Ureter (tissue), 1 donor: Measurements from ENCODE around the gene NCAN. TPM values are rescaled to one million over a fixed set of nuclear protein-coding genes. Genes with fewer than 3 reads are reported as not detected.

Source experiments
- DNase-seq: peaks from one replicate; pipeline ENCODE4 v3.0.0-alpha.2; 2020; ENCODE audit warnings: low spot score
- total RNA-seq: library from RNA; stranded (reverse); gene quantifications from one replicate; pipeline ENCODE4 v1.2.4, GENCODE V29; 2023
- donor health status: DM: yes; HTN: yes; CAD: no.

NCAN gene
- total RNA-seq, 1 donor from 2014 or later: not detected

DNA sequence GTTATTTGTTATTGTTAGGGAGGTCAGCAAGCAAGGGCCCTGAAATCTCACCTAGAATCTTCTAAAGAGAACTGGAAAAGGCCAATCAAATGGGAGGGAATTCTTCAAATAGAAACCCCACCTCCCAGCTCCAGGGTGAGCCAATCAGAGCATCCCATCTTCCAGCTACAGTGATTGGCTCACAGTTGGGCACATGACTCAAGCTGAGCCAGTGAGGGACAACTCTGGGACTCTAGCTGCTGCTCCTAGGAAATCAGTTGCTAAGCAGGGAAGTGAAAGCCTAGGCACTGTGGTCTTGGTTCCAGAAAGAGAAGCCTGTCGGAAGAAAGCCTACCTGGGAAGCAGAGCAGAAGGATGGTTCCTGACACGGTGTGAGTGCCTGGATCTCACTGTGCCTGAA, 48.0 kb downstream of the NCAN start:
- DNase-seq: no peak

DNA sequence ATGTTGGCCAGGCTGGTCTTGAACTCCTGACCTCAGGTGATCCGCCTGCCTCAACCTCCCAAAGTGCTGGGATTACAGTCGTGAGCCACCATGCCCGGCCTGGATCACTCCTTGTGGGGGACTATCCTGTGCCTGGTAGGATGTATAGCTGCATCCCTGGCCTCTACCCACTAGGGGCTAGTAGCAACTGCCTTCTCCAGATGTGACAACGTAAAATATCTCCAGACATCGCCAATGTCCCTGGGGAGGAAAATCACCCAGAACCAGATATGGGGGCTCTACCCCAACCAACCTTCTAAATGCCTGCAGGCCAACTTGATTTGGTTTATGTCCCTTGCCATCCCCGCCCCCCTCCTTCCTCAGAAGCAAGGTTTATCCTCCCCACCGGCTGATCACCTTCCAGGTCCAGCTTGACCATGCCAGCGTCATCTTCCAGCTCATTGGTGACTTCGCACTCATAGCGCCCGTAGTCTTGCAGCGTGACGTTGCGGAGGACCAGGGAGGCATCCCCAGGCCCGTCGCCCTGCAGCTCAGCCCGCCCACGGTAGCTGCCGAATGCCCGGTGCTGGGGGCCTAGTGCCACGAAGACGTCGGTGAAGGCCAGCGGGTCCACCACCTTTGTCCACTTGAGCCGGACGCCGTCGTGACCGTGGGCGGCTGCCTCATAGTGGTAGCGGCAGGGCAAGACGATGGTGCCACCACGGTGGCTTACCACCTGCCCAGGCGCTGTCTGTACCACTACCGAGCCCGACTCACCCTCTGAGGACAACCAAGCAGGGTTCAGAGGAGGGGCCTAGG, 48.9 kb downstream of the NCAN start:
- DNase-seq: no peak

DNA sequence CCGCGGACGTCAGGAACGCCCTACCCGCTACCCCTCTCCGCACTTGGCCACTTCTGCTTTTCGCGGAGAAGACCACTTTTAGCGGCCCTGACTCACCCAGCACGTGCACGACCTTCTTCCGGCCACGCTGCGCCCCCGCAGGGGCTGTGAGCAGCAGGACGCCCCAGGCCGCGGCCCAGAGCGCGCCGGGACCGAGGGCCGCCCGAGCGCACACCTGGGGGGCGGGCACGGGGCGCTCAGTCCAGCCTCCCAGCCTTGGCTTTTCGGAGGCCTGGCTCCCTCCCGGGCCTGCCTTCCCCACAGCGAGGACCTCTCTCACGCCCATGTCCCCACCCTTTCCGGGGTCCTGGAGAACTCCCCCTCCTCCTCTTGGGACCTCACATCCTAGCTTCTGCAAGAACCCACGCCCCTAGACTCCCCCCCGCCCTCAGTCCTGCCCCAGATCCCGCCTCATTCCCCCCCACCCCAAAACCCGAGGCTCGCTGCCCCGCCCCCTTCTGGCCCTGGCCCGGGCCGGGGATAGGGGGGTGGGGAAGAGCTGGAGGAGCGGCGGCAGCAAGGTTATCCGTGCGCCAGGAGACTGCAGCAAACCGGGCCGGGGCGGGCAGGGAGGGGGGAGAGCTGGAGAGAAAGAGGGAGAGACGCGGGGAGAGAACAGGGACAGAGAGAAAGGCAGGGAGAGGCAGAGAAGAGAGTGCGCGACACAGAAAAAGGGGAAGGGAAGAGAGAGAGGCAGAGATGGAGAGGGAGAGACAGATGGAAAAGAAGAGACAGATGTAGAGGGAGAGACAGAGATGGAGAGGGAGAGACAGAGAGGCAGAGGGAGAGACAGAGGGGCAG, 49.8 kb downstream of the NCAN start:
- no peak for DNase-seq

DNA sequence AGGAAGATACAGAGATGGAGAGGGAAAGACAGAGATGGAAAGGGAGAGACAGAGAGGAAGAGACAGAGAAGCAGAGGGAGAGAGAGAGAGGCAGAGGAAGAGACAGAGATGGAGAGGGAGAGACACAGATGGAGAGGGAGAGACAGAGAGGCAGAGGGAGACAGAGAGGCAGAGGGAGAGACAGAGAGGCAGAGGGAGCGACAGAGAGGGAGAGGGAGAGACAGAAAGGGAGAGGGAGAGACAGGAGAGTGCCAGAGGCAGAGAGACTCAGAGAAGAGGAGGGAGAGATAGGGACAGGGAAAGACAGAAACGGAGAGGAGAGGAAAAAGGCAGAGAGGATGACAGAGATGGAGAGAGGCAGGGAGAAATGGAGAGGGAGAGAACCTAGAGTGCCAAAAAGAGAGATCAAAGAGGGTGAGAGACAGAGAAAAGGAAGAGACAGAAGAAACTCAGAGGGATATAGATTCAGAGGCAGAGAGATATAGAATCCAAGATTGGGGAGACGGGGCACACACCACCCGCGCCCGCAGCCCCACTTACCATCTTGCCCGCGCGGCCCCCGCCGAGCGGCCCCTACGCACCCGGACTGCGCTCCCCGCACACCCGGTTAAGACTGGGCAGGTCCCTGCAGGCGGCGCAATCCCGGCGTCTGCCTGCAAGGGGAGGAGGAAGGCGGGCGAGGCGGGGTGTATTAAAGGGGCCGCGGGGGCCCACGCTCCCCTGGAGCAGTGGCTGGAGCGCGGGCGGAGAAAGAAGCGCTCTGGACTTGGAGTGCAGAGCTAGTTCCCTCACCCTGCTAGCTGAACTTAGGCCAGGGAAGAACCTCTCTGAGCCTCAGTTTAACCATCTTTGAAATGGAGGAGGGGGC, 50.7 kb downstream of the NCAN start:
- no peak for DNase-seq

DNA sequence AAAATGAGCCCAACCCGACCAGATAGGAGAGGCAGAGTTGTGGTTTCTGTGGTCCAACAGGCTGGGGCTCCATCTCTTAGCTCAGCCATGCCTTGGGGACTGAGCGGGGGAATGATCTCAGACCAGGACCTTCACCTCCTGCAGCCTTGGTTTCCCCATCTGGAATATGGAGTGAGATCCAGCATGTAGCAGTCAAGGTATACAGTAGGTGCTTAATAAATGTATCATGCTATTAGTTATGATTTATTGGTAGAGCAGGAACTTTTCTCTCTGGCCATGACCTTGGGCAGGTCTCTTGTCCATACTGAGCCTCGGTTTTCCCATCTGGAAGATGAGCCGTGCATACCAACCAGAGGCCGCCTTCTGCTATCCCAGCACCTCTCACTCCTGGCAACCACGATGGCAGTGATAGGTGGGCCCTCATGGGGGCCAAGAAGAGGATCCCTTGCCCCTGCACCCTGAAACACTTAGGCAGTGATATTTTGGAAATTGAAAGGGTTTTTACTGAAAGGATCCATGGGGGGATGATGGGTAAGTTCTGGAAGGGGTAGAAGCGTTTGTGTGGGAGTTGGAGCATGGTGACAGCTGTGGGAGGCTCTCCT, 52.2 kb downstream of the NCAN start:
- no peak for DNase-seq

DNA sequence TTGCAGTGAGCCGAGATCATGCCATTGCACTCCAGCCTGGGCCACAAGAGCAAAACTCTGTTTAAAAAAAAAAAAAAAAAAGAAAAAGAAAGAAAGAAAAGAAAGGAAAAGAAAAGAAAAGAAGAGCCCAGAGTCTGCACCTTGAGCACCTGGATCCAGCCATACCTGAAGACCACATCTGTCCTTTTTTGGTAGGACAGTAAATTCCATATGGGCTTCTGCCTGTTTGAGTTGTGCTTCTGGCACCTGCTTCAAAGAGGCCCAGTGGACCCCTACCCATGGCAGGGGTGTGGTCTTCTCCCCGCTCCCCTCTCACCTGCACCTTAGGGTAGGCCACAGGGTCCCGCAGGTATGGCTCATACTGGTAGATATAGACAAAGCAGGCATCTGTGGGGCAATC, 55.5 kb downstream of the NCAN start:
- DNase-seq: no peak

DNA sequence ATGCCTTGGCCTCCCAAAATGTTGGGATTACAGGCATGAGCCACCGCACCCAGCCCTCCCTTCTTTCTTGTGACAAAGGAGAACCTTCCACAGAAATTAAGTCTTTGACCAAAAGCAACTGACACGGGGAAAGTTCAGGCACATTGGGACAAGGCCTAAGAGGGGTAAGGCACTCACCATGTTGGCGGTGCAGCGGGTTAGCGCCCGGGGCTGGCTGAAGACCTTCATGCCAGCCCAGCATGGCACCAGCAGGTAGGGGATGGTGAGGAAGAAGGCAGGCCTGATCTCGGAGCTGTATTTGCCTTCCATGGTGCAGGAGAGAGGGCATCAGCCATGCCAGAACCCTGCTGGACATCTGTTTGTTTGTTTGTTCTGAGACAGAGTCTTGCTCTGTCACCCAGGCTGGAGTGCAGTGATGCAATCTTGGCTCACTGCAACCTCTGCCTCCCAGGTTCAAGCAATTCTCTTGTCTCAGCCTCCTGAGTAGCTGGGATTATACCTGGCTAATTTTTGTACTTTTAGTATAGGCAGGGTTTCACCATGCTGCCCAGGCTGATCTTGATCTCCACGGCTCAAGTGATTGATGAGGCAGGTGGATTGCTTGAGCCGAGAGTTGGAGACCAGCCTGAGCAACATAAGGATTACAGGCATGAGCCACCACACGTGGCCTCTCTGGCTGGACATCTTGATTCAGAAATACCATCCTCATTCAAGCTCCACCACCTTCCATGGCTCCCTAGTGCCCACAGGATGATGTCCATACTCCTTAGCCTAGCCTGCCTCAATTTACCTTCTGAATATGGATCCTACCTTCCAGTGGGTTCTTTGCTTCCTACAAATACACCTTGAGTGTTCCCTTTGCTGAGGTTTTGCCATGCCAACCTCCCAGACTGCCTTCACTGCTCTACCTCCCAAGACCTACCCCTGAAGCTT, 57.0 kb downstream of the NCAN start:
- no peak for DNase-seq

DNA sequence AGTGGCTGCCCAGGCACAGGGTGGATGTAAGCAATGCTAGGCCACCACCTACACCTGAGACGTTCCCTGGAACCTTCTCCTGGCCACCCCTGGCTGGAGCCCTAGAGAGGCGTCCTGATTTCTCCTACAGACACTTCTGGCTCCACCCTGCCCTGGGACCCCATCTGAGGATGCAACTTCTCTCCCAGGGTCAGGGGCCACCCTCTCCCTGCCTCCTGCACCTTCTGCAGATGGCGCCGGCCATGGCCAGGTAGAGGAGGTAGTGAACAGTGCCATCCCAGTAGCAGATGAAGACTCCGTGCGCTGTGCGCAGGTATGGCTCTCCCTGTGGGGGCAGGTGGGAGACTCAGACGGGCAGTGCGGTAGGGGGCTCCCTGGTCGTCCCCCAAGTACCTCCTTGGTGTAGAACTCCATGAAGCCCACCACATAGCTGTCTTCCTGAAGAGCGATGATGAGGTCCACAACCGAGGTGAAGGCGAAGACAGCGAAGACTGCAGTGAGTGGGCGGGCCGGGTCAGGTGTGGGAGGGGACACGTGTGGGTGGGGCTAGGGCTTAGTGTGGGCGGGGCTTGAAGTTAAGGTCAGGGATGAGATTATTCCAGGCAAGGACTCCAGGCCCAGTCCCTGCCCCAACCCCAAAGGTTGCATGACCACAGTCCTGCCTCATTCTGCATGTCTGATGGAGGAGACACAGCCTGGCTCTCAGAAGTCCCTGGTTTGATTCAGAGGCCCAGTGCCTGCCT, 58.4 kb downstream of the NCAN start:
- DNase-seq: no peak

DNA sequence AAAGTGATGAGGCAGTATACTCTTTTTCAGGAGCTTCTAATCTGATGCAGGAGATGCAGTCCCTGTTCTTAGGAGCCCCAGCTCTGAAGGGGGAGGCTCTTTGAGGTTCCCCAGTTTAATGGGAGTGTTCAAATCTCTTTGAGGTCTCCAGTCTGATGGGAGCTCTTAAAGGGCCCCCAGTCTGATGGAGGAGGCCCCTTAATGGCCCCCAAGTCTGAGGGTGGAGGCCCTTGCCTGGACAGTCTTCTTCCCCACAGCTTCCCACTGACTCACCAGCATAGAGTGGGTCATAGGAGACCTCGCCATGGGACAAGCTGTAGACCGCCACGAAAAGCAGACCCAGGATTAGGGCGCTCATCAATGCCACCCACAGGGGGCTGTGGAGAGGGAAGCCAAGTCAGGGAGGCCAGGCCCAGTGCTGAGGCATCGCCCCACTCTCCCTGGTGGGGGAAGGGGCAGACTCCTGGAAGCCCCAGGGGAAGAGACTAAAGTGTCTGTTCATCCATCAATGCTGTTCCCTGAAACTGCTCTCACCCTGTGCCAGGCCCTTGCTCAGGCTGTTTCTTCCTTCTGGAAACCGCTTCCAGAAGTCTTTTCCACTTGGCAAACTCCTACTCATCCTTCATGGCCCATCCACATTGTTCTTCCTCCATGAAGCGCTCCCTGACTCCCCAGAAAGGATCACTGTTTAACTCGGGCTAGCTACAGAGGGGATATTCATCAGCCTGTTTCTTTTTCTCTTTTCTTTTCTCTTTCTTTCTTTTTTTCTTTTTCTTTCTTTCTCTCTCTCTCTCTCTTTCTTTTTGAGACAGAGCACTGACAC, 59.2 kb downstream of the NCAN start:
- no peak for DNase-seq

DNA sequence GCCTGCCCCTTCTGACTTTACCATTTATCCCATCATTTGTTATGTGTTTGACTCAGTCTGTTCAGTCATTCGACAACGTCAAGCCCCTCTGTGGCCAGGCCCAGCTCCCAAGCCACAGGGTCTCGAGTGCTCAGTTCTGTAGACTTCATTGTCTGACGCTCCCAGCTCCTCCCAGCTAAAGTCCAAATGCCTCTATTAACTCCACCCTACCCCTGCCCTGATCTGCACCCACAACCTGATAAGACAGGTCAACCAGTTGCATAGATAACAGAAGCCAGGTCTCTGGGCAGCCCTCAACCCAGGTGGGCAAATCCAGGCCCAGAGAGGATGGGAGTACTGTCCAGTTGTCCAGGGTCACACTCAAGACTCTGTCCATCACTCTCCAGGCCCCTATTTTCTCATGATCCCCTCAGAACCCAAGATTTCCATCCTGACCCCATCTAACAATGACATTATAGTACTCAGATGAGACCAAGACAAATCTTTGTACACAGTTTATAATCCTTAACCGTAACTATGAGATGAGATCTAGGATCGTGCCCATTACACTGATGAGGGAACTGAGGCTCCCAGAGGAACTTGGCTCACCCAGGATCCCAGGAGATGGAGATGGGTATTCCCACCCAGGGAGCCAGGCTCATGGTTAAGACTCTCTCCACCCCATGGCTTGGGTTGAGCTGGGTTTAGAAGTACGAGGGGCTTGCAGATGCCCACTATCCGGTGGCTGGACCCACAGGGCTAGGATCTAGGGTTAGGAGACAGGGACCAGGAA, 60.3 kb downstream of the NCAN start:
- DNase-seq: no peak

DNA sequence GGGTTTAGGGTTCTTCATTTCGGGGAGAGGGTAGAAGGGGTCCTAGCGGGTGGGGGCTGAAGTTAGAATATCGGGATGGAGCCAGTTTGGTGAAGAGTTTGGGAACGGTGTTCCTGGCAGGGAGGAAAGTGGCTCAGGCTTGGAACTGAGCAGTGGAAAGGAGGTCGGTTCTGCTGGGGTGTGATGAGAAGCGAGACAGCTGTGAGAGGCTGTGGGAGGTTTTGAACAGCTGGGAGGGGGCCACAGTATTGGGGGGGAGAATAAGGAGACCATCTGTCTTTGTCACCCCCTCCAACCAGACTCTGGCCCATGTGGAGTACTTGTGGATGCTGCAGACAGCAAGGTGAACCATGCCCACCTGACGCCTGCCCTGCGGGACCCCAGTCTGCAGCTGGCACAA, 62.4 kb downstream of the NCAN start:
- no peak for DNase-seq

DNA sequence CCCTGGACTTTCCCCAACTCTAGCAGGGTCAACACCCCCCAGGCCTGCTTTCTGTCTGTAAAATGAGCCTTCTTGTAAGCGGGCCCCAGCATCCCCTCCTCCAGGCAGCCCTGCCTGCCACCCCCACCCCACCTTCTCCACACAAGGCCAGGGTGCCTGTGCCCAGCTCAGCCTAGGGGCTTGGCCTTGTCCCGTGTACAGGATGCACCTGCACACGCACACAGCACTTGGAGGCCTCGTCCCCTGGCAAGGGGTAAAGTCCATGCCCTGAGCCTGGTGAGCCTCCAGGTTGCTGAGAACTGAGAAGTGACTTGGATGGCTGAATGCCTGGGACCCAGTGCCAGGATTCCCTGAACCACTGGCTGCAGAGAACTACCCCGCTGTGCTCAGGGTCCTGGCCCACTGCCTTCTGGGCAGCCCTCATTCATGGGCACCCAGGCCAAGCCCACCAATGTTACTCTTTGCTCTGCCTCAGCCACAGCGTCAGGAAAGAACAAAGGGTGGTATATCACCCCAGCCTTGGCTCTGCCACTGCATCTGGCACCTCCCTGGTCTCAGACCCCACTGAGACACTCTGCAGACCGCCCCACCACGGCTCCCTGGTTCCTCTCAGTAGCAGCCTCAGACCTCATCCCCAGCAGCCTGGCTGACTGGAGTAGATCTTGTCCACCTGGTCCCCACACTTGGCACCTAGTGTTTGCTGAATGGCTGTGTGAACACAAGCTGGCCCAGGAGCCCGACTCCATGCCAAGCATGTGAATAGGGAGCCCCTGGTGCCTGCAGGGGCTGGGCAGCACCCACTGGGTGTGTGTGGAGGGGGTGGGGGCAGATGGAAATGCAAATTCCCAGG, 63.2 kb downstream of the NCAN start:
- no peak for DNase-seq

DNA sequence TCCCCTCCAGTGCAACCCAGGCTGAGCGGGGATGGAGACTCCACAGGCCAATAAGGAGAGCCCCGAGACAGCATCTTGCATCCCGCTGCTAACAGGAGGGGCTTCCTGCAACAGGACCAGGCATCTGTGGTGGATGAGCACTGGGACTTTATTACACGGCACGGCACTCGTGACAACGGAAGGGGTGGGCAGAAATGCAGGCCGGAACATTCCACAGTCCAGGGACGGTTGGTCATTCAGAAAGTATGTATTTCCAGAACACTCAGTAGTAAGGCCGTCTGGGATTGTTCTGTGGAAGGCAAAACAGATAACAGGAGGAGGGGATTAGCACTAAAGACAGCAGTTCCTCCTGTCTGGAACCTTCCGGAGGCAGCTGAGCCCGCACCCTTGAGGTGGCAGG, 64.6 kb downstream of the NCAN start:
- DNase-seq: no peak

DNA sequence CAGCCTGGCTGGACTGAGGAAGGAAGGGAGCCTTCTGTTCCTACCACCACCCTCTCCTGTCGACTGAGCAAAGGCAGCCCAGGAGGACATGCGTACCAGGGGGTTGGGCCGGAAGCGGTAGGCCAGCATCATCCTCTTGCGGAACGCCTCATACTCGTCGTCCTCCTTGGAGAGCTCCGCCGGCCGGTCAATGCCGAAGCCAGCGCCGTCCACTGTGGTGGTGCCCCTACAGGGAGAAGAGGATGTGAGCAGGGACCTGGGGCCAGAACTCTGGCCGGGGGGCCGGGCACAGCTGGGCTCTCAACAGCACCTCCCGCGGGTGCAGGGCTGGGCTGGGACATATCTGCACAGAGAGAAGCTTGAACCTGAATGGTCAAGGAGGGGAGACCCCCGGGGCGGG, 65.1 kb downstream of the NCAN start:
- DNase-seq: no peak

DNA sequence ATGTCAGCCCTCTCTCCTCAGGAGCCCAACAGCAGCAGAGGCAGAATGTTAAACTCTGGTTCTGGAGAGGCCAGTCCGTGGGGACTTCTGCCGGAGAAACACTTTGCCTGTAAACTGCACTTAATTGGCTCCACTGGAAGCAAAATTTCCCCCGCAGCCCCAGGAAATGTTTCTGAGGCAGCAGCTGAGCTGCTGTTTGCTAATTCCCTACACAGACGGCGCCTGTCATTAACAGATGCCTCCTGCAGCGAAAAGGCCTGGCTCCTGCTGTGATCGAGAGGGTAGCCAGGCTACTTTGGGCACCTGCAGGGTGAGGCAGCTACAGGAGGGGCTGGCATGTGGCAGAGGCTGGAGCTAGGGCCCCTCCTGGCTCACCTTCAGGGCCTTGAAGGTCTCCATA, 66.6 kb downstream of the NCAN start:
- DNase-seq: no peak

DNA sequence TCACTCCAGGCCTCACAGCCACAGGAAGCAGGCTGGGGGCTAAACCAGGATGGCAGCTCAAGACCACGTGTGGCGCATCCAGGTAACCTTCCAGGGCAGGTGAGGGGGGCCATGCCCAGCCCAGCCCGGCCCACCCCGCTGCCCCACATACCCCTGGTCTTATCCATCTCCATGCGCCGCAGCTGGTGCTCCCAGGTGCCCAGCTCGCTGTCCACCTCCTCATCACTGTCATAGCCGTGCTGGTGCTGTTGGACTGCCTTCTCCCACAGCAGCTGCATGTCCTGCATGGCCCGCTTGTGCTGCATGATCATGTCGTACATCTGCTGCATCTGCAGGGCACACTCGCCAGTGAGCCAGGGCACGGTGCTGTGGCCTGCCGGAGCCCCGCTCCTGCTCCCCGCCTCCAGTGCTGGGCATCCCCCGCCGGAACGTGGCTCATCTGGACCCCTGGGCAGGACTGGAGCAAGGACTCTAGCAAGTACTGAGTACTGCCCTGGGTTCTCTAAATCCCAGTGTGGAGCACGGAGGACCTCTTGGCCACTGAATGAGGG, 67.4 kb downstream of the NCAN start:
- no peak for DNase-seq

DNA sequence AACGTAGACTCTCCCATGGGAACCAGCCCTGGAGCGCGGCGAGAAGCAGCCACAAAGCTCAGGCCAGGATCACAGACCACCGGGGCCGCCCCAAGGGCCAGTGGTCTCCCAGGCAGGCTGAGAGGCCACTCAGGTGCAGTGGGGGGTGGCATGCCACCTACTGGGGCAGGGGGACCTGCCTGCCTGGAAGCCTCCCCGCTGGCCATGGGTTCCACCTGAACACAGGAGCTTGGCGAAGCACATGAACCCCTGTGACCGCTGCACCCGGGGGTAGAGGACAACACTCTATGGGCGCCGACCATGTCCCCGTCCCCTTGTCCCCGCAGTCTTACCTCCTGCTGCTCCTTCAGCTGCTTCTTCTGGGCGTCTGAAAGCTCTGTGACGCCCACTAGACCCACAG, 68.1 kb downstream of the NCAN start:
- no peak for DNase-seq
